HG02840 (cell line): Measurements from ENCODE around the gene NAPG.
"Not testable (repeated sequence)": the region's sequence is repeated elsewhere in the genome, so short reads cannot be mapped to it uniquely, and the experiment has no call there.

Source experiments
- ATAC-seq: cut with Tn5 transposase; IDR thresholded peaks from one replicate; pipeline ENCODE4 v1.9.1; 2021; ENCODE audit warnings: mild to moderate bottlenecking, moderate library complexity, moderate number of reproducible peaks; ENCODE audit not compliant: unreplicated experiment, low FRiP score

The NAPG gene

GRCh38 chr18:10543277-10543676, 17.4 kb downstream of the NAPG start:
- ATAC-seq = no peak

GRCh38 chr18:10544093-10544748, 18.4 kb downstream of the NAPG start:
- no peak for ATAC-seq

- ATAC-seq = no peak
Observed at GRCh38 chr18:10546557-10547300, 20.9 kb downstream of the NAPG start.

GRCh38 chr18:10552226-10552625, 26.4 kb downstream of the NAPG start:
- no peak for ATAC-seq

GRCh38 chr18:10556251-10556650, 30.4 kb downstream of the NAPG start:
- not testable (repeated sequence) for ATAC-seq

GRCh38 chr18:10557085-10557677, 31.4 kb downstream of the NAPG start:
- no peak for ATAC-seq

- no peak for ATAC-seq
Observed at GRCh38 chr18:10558243-10558966, 32.6 kb downstream of the NAPG start.

- no peak for ATAC-seq
Observed at GRCh38 chr18:10558967-10559298, 33.1 kb downstream of the NAPG start.

- ATAC-seq = no peak
Observed at GRCh38 chr18:10559553-10560451, 34.0 kb downstream of the NAPG start.

- no peak for ATAC-seq
Observed at GRCh38 chr18:10560452-10561045, 34.7 kb downstream of the NAPG start.

- no peak for ATAC-seq
Observed at GRCh38 chr18:10562773-10563160, 36.9 kb downstream of the NAPG start.

GRCh38 chr18:10563886-10564285, 38.1 kb downstream of the NAPG start:
- no peak for ATAC-seq

- ATAC-seq = no peak
Observed at GRCh38 chr18:10564975-10565773, 39.3 kb downstream of the NAPG start.

GRCh38 chr18:10565835-10566234, 40.0 kb downstream of the NAPG start:
- ATAC-seq = no peak

GRCh38 chr18:10566390-10566789, 40.6 kb downstream of the NAPG start:
- ATAC-seq = no peak

- ATAC-seq = not testable (repeated sequence)
Observed at GRCh38 chr18:10569941-10570340, 44.1 kb downstream of the NAPG start.

GRCh38 chr18:10570622-10571021, 44.8 kb downstream of the NAPG start:
- no peak for ATAC-seq

- ATAC-seq = no peak
Observed at GRCh38 chr18:10571537-10571936, 45.7 kb downstream of the NAPG start.

- not testable (repeated sequence) for ATAC-seq
Observed at GRCh38 chr18:10573261-10573660, 47.4 kb downstream of the NAPG start.
